Umbilical cord (tissue), 2 donors: ENCODE data around the gene DLL4. TPM values are rescaled to one million over a fixed set of nuclear protein-coding genes. Genes with fewer than 3 reads are reported as not detected.
A peak's percentile ranks its signal among the peaks of the same experiment; 100 is the strongest.

ENCODE experiments used
- DNase-seq: peaks from one replicate; pipeline ENCODE4 v3.0.0-alpha.2; 2015; ENCODE audit warnings: low spot score
- total RNA-seq: library from RNA; depleted of rRNA; stranded (reverse); fragments of >200 nt; gene quantifications from one replicate; pipeline ENCODE4 v1.2.3, GENCODE V29; 2014; ENCODE audit warnings: low replicate concordance; ENCODE audit not compliant: insufficient read depth

The DLL4 gene
- total RNA-seq, 1 donor from 2014 or later, result 3.6 TPM

- no peak for DNase-seq
Measured at GRCh38 chr15:40926659-40927494, 2.3 kb upstream of the DLL4 start.

GRCh38 chr15:40927495-40927872 lies 1.7 kb upstream of the DLL4 start:
- no peak for DNase-seq

- no peak for DNase-seq
Measured at GRCh38 chr15:40927873-40928806, 1.0 kb upstream of the DLL4 start.

GRCh38 chr15:40929660-40930429 lies 705 bp downstream of the DLL4 start:
- peak; percentile 50 for DNase-seq

GRCh38 chr15:40930430-40931299 lies 1.5 kb downstream of the DLL4 start:
- DNase-seq, result peak; percentile 38

- no peak for DNase-seq
Measured at GRCh38 chr15:40931300-40932142, 2.4 kb downstream of the DLL4 start.

GRCh38 chr15:40932156-40932555 lies 3.0 kb downstream of the DLL4 start:
- DNase-seq, result no peak

- no peak for DNase-seq
Measured at GRCh38 chr15:40932649-40933516, 3.7 kb downstream of the DLL4 start.

- no peak for DNase-seq
Measured at GRCh38 chr15:40933517-40933902, 4.4 kb downstream of the DLL4 start.

- no peak for DNase-seq
Measured at GRCh38 chr15:40934457-40934856, 5.3 kb downstream of the DLL4 start.

GRCh38 chr15:40936234-40936708 lies 7.1 kb downstream of the DLL4 start:
- no peak for DNase-seq

- DNase-seq, result no peak
Measured at GRCh38 chr15:40936709-40937666, 7.8 kb downstream of the DLL4 start.

GRCh38 chr15:40937762-40938535 lies 8.8 kb downstream of the DLL4 start:
- DNase-seq, result no peak

GRCh38 chr15:40938536-40938870 lies 9.4 kb downstream of the DLL4 start:
- DNase-seq, result no peak

GRCh38 chr15:40940296-40940801 lies 11.2 kb downstream of the DLL4 start:
- DNase-seq, result no peak

- DNase-seq, result no peak
Measured at GRCh38 chr15:40941068-40941527, 12.0 kb downstream of the DLL4 start.
